GM13976 (cell line): ENCODE measurements around the gene ZNF8.

Source experiments
- DNase-seq: peaks from one replicate; pipeline ENCODE4 v3.0.0; 2012; ENCODE audit warnings: low spot score
- in situ Hi-C: fragments of 300-500 bp; cut with MboI; formaldehyde crosslinking; loops from one replicate; pipeline ENCODE4 v1.12.0; 2022; ENCODE audit warnings: low sequenced_read_pairs, mixed read lengths, inconsistent platforms; ENCODE audit not compliant: unreplicated experiment
- TF ChIP-seq, protein P1 (sequence below): IDR thresholded peaks from 2 replicates; pipeline ENCODE4 v1.5.1; 2012; ENCODE audit warnings: borderline replicate concordance, mild to moderate bottlenecking; ENCODE audit not compliant: insufficient read depth; ENCODE audit errors: extremely low read depth, missing control alignments, control extremely low read depth

ZNF8 gene

DNA sequence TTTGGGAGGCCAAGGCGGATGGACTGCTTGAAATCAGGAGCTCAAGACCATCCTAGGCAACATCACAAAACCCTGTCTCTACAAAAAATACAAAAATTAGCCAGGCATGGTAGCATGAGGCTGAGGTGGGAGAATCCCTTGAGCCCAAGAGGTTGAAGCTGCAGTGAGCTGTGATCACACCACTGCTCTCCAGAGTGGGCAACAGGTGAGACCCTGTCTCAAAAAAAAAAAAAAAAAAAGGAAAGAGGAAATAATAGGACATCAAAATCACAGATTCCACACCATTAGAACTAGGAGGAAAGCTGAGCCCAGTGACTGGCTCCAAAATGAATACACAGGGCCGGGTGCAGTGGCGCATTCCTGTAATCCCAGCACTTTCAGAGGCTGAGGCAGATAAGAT is 3.2 kb upstream of the ZNF8 start:
- TF ChIP-seq, protein P1, sequence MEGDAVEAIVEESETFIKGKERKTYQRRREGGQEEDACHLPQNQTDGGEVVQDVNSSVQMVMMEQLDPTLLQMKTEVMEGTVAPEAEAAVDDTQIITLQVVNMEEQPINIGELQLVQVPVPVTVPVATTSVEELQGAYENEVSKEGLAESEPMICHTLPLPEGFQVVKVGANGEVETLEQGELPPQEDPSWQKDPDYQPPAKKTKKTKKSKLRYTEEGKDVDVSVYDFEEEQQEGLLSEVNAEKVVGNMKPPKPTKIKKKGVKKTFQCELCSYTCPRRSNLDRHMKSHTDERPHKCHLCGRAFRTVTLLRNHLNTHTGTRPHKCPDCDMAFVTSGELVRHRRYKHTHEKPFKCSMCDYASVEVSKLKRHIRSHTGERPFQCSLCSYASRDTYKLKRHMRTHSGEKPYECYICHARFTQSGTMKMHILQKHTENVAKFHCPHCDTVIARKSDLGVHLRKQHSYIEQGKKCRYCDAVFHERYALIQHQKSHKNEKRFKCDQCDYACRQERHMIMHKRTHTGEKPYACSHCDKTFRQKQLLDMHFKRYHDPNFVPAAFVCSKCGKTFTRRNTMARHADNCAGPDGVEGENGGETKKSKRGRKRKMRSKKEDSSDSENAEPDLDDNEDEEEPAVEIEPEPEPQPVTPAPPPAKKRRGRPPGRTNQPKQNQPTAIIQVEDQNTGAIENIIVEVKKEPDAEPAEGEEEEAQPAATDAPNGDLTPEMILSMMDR = no peak
- in situ Hi-C loops = no loop called here
- no peak for DNase-seq

DNA sequence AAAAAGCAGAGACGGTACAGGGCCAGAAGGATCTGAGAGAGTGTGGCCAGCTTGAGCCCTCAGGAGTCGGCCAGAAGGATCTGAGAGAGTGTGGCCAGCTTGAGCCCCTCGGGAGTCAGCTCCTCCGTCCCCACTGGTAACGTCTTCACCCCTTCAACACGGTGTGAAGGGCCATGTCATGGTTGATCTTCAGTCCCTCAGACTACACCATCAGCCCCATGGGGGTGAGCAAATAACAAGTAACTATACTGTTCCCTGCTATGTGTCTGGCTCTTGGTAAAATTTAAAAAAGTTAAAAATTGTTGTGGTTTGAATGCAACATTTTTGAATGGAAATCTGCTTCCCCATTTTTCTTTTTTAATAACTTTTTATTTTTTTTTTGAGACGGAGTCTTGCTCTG is 1.6 kb upstream of the ZNF8 start:
- in situ Hi-C loops = no loop called here
- TF ChIP-seq, protein P1 = no peak
- no peak for DNase-seq

DNA sequence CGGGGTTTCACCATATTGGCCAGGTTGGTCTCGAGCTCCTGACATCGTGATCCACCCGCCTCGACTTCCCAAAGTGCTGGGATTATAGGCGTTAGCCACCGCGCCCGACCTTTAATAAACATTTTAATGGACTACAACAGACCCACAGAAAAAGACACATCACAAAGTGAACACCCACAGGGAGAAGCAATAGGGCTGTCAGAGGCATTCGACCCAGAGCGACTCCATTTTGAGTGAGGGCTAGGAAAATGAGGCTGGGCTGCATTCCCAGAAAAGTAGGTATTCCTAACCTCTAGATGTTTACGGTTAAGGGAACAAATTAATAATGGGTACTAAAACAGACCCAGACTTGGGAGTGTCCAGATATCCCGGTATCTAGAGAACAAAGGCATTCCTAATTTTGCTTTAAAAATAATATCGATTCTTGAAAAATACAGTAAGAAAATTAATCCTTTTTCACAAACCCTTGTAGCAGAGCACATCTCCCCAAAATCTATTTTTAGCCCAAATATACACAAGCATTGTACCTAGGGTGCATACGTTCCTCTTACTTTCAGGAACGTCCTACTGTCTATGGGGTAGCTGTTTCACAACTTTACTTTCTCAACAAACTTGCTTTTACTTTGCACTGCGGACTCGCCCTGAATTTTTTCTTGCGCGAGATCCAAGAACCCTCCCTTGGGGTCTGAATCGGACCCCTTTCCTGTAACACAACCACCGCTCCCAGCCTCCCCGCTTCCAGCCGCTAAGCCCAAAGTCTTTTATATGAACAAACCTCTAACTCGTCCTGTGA is 811 bp upstream of the ZNF8 start:
- in situ Hi-C loops = no loop called here
- TF ChIP-seq, protein P1 = no peak
- DNase-seq = no peak

DNA sequence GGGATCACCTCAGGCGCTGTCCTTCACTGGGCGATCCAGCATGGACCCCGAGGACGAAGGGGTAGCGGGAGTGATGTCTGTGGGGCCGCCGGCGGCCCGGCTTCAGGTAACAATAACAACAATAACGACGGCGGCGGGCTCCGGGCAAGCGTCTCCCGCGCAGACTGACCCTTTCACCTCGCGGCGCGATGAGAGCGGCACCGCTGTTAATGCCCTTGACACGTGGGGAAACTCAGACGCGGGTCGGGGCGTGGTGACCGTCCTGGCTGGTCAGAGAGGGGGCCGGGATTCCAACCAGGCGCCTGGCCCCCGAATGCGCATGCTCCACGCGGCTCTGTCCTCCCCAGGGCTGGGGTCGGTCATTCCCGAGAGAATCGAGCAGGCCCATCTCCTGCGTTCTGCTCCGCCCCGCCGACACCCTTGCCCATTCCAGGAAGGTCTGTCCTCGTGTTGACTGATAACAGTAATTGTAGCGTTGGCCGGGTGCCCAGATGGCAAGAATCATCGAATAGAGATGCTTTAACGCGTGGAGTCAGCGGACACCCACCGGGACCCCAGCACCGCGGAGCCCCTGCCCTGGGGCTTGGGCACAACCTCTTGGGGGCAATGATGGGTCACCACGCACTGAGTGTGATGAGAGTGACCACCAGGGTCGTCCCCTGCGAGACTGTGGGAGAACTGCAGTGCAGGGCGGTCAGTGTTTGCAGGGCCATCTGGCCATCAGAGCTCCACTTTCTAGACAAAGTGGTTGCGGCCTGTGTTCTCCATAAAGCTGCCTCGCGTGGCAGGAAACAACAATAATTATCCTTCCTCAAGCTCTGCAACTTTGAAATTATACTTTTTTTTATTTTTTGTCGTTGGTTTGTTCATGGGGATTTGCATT is 528 bp downstream of the ZNF8 start:
- in situ Hi-C loops = no loop called here
- TF ChIP-seq, protein P1 = no peak
- peak; percentile 65 for DNase-seq

DNA sequence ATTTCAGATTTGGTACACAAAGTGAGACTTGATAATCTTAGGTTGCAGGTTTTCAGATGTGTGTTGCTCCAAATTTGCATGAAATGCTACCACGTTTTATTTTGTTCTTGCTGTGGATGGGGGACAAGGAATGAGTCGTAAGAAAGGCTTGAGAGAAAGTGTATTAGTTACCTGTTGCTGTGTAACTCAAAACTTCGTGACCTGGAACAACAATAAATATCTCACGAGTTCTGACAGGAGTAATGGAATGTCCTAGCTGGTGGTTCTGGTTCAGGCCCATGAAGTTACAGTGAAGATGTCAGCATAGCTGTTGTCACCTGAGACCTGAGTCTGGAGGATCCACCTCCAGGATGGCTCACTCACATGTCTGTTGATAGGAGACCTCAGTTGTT is 1.2 kb downstream of the ZNF8 start:
- in situ Hi-C loops = no loop called here
- TF ChIP-seq, protein P1 = no peak
- DNase-seq = no peak

DNA sequence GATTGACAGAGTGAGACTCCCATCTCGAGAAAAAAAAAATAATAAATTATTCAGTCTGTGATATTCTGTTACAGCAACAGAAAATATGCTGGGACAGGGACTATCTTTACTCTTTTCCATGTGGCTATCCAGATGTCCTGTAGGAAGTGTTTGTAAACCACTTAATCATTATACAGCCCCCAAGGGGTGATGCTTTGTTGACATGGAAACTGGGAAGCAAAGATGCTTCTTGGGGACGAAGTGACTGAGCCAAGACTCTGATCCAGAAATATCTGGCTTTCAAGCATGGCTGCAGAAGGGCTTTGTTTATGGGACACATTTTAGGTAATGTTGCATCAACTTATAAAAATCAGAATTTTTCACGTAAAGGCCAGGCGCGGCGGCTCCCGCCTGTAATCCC is 5.4 kb downstream of the ZNF8 start:
- no peak for DNase-seq
- in situ Hi-C loops = no loop called here
- TF ChIP-seq, protein P1 = no peak
